ENCODE results near the gene IDH2. TPM values are rescaled to one million over a fixed set of nuclear protein-coding genes. Genes with fewer than 3 reads are reported as not detected.
A peak's percentile ranks its signal among the peaks of the same experiment; 100 is the strongest.

IDH2 gene
- total RNA-seq, 2 experiments from 2014 or later, result 38.0 to 38.2 TPM

- Mint-ChIP-seq H3K9me3 (no peaks in the 10 kb centered on the region), H3K27ac (peak overlapping the region; percentile 97), H3K4me1 (ENCODE audit: low read depth) (peaks cover 30% of the 10 kb centered on the region), H3K36me3 (ENCODE audit: low read depth) (peaks cover 7% of the 10 kb centered on the region), H3K27me3 (no peaks in the 10 kb centered on the region), H3K4me3 (no peak overlapping the region)
- TF ChIP-seq CTCF (IDR thresholded peaks at IDR 0.05), result no peak
- ChIA-PET CTCF (no interaction called here), POLR2A (no interaction called here)
- intact Hi-C loops (cut with DNase I, micrococcal nuclease), result no loop called here
- peak in 1 of 14 experiments; percentile 29 for DNase-seq
- H3K9me3 ChIP-seq (ENCODE audit: control insufficient read depth in 1 of 2, insufficient read depth in 1 of 2, low read length in 2 of 2), result no peaks in the 10 kb centered on the region
- H3K27me3 ChIP-seq (ENCODE audit: control insufficient read depth in 1 of 2, insufficient read depth in 2 of 2, low read length in 2 of 2), result no peaks in the 10 kb centered on the region
- no peak overlapping the region for H3K4me3 ChIP-seq (ENCODE audit: low read length)
- ATAC-seq (ENCODE audit: poor library complexity), result no peak
- peaks cover 19% of the 10 kb centered on the region for H3K36me3 ChIP-seq (ENCODE audit: insufficient read depth, low read length)
- H3K4me1 ChIP-seq (ENCODE audit: insufficient read depth, low read length), result peaks cover 39% of the 10 kb centered on the region
- no peak overlapping the region for H3K27ac ChIP-seq (ENCODE audit: low read depth in 1 of 2, low read length in 2 of 2)
These were observed 37.2 kb downstream of the IDH2 start for GRCh38 chr15:90064911-90065681.

GRCh38 chr15:90063770-90064247 is 38.5 kb downstream of the IDH2 start:
- intact Hi-C loops (cut with DNase I, micrococcal nuclease), result no loop called here
- peak overlapping the region; percentile 97 for H3K27ac Mint-ChIP-seq
- H3K9me3 Mint-ChIP-seq, result no peaks in the 10 kb centered on the region
- peaks cover 43% of the 10 kb centered on the region for H3K4me1 Mint-ChIP-seq (ENCODE audit: low read depth)
- no peak overlapping the region for H3K4me3 Mint-ChIP-seq
- ATAC-seq (ENCODE audit: poor library complexity), result no peak
- H3K4me3 ChIP-seq (ENCODE audit: low read length), result no peak overlapping the region
- H3K36me3 ChIP-seq (ENCODE audit: insufficient read depth, low read length), result peaks cover 19% of the 10 kb centered on the region
- ChIA-PET CTCF (no interaction called here), POLR2A (no interaction called here)
- H3K9me3 ChIP-seq (ENCODE audit: control insufficient read depth in 1 of 2, insufficient read depth in 1 of 2, low read length in 2 of 2), result no peaks in the 10 kb centered on the region
- peak overlapping the region in 1 of 2 donors; percentile 15 for H3K27ac ChIP-seq (ENCODE audit: low read depth in 1 of 2, low read length in 2 of 2)
- no peaks in the 10 kb centered on the region for H3K27me3 Mint-ChIP-seq
- no peaks in the 10 kb centered on the region for H3K36me3 Mint-ChIP-seq (ENCODE audit: low read depth)
- H3K4me1 ChIP-seq (ENCODE audit: insufficient read depth, low read length), result peaks cover 52% of the 10 kb centered on the region
- H3K27me3 ChIP-seq (ENCODE audit: control insufficient read depth in 1 of 2, insufficient read depth in 2 of 2, low read length in 2 of 2), result no peaks in the 10 kb centered on the region
- TF ChIP-seq CTCF (IDR thresholded peaks at IDR 0.05), result no peak
- peak in 3 of 14 experiments; percentile 28 to 73 (median 63) for DNase-seq

GRCh38 chr15:90062973-90063769 is 39.1 kb downstream of the IDH2 start:
- no peak for TF ChIP-seq CTCF (IDR thresholded peaks at IDR 0.05)
- intact Hi-C loops (cut with DNase I, micrococcal nuclease), result no loop called here
- no peak for DNase-seq
- H3K4me1 Mint-ChIP-seq (ENCODE audit: low read depth), result peaks cover 49% of the 10 kb centered on the region
- H3K9me3 Mint-ChIP-seq, result no peaks in the 10 kb centered on the region
- no peaks in the 10 kb centered on the region for H3K27me3 ChIP-seq (ENCODE audit: control insufficient read depth in 1 of 2, insufficient read depth in 2 of 2, low read length in 2 of 2)
- POLR2A ChIA-PET, result no interaction called here
- peak overlapping the region; percentile 10 to 15 for H3K27ac ChIP-seq (ENCODE audit: low read depth in 1 of 2, low read length in 2 of 2)
- peak overlapping the region; percentile 34 for H3K4me3 Mint-ChIP-seq
- peaks cover 13% of the 10 kb centered on the region for H3K36me3 ChIP-seq (ENCODE audit: insufficient read depth, low read length)
- H3K27ac Mint-ChIP-seq, result peak overlapping the region; percentile 97
- CTCF ChIA-PET, result no interaction called here
- H3K9me3 ChIP-seq (ENCODE audit: control insufficient read depth in 1 of 2, insufficient read depth in 1 of 2, low read length in 2 of 2), result no peaks in the 10 kb centered on the region
- ATAC-seq (ENCODE audit: poor library complexity), result no peak
- H3K4me1 ChIP-seq (ENCODE audit: insufficient read depth, low read length), result peaks cover 58% of the 10 kb centered on the region
- H3K27me3 Mint-ChIP-seq, result no peaks in the 10 kb centered on the region
- H3K36me3 Mint-ChIP-seq (ENCODE audit: low read depth), result no peaks in the 10 kb centered on the region
- no peak overlapping the region for H3K4me3 ChIP-seq (ENCODE audit: low read length)
